ENCODE results near the gene FUT8.
"Not testable (repeated sequence)": the region's sequence is repeated elsewhere in the genome, so short reads cannot be mapped to it uniquely, and the experiment has no call there.

FUT8 gene

DNA sequence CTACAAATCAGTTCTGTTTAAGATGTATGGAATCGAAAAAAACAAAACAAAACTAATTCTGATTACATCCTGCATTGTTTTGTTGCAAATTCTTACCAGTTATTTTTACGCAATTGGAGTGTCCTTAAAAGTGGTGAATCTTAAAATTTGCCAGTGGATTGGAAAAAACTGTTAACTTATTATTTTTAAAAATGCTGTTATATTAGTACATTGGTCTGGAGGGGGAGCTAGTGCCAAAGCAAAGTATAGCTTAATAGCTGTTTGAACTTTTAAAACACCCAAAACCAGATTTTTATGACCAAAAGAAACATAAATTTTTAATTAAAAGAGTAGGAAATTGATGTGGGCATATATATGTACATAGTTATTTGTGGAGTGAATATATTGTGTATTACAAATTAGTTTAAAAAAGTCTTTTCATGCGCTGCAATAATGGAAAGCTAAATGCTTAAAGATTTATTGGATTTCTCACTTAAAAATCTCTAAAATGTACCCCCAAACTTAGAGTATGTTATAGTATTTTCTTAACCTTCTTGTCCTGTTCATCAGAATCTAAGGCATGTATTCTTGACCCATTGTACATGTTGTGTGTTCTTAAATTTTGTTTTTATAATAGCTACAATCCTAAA is 2.5 kb downstream of the FUT8 start:
- in situ Hi-C loops (cut with HindIII; ENCODE audit: low sequenced_read_pairs): no loop called here

DNA sequence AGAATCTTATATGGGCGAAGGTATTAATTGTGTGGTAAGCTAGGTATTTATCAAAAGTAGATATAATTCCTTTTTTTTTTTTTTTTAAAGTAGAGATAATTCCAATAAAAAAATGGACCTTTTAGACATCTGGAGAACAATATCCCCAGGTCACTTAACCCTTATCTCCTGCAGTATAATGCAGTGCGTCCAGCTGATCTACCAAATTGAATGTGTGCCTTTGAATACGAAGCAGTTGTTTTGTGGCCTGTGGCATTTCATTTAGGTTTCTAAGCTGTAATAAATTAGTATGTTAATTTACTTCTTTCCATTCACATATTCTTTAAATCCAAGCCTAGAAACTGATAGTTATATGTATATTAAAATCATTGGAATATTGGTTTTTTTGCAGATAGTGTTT is 3.1 kb downstream of the FUT8 start:
- in situ Hi-C loops (cut with HindIII; ENCODE audit: low sequenced_read_pairs): no loop called here

DNA sequence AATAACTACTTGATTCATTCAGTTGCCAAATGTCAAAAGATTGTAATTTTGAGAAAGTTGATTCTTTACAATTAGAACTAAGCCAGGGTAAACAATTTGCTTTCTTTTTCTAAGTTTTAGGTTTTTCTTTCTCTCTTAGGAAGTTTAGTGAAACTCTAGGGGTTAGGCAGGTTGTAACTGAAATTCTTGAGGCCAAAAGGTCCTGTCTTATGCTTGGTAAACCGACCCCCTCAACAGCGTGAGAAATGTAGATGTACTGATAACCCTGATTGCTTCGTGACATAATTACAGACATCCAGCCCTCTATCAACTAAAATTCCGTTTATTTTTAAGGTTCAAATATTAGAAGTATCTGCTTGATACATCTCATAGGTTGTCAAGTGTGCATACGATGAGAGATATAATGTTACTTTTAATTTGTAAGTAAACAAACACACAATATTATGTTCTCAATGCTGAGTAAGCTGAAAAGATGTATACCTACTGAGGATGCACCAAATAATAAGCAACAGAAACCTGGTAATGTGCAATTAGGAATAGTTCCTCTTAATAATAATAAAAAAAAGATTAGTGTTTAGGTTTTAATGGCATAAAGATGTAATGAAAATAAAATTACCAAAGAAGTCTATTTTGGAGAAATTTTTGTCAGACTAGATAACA is 7.2 kb downstream of the FUT8 start:
- in situ Hi-C loops (cut with HindIII; ENCODE audit: low sequenced_read_pairs): no loop called here

DNA sequence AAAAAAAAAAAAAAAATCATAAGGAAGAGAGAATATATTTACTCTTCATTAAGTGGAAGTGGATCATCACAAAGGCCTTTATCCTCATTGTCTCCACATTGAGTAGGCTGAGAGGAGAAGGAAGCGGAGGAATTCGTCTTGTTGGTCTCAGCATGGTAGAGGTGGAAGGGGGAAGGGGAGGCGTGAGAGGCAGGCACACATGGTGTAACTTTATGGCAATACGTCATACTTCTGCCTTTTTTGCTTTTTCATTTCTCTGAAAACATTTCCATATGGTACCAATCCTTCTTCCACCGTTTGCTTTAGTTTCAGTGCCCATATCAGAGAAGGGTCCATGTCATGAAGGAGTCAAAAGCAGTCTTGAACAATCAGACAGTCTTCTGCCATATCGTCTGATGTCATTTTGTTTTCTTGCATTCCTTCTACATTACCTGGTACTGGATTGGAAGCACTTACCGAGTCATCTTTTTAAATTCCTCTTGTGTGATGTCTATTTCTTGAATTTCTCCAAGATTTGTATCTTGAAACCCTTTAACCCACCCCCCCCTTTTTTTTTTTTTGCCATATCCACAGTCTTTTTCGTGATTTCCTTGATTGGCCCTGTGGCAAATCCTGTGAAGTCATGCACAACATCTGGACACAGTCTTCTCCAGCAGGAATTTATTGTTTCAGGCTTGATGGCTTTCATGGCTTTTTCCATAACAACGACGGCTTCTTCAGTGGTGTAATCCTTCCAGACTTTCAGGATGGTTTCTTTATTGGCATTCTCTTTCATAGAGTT is 8.9 kb downstream of the FUT8 start:
- in situ Hi-C loops (cut with HindIII; ENCODE audit: low sequenced_read_pairs): no loop called here

DNA sequence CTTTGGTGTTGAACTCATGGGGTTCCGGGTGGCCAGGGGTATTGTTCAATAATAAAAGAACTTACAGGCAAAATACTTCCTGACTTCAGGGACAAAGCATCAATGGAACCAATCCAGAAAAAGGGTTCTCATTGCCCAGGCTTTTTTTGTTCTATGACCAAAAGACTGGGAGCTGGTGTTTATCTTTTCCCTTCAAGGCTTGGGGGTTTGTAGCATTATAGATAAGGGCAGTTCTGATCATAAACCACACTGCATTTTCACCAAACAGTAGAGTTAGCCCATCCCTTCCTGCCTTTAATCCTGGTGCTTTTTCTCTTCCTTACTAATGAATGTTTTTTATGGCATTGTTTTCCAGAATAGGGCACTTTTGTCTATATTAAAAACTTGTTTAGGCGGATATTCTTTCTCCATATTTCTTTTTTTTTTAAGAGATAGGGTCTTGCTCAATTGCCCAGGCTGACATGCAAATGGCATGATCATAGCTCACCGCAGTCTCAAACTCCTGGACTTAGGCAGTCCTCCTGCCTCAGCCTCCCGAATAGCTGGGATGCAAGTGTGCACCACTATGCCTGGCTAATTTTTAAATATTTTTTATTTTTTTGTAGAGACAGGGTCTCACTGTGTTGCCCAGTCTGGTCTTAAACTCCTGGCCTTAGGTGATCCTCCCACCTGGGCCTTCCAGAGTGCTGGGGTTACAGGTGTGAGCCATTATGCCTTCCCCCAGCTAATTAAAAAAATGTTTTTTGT is 9.7 kb downstream of the FUT8 start:
- in situ Hi-C loops (cut with HindIII; ENCODE audit: low sequenced_read_pairs): no loop called here

DNA sequence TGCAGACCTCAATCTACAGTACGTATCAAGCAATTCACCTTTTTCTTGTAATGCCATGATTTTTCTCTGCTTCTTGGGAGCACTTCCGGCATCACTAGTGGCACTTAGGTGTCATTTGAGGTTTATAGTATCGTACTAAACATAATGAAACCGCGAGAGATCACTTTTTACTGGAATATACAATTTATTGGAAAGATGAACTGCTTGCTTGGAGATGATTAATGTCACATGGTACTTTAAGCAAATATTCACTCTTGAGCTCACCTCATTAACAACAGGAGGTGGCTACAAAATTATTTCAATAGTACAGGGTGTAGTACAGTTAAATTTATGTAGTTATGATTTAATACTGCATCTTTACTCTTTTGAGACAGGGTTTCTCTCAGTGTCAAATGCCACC is 11.5 kb downstream of the FUT8 start:
- in situ Hi-C loops (cut with HindIII; ENCODE audit: low sequenced_read_pairs): no loop called here

DNA sequence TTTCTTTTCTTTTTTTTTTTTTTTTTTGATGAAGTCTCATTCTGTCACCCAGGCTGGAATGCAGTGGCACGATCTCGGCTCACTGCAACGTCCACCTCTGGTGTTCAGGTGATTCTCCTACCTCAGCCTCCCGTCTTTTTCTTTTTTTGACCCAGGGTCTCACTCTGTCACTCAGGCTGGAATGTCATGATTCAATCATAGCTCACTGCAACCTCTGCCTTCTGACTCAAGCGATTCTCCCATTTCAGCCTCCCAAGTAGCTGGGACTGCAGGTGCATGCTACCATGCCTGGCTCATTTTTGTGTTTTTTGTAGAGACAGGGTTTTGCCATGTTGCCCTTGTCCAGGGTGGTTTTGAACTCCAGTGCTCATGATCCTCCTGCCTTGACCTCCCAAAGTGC is 12.0 kb downstream of the FUT8 start:
- in situ Hi-C loops (cut with HindIII; ENCODE audit: low sequenced_read_pairs): no loop called here

DNA sequence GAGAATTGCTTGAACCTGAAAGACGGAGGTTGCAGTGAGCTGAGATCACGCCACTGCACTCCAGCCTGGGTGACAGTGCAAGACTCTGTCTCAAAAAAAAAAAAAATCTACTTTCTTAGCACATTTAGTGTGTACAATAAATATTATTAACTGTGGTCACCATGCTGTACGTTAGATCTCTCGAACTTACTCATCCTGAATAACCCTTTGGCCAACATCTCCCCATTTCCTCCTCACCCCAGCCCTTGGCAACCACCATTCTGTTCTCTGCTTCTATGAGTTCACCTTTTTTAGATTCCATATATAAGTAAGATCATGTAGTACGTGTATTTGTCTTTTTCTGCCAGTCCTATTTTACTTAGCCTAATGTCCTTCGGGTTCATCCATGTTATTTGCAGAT is 13.4 kb downstream of the FUT8 start:
- in situ Hi-C loops (cut with HindIII; ENCODE audit: low sequenced_read_pairs): no loop called here

DNA sequence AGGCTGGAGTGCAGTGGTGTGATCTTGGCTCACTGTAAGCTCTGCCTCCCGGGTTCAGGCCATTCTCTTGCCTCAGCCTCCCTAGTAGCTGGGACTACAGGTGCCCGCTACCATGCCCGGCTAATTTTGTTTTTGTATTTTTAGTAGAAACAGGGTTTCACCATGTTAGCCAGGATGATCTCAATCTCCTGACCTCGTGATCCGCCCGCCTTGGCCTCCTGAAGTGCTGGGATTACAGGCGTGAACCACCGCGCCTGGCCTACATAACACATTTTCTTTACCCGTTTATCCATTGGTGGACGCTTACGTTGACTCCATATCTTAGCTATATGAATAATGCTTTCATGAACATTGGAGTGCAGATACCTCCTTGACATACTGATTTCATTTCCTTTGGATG is 14.4 kb downstream of the FUT8 start:
- in situ Hi-C loops (cut with HindIII; ENCODE audit: low sequenced_read_pairs): not testable (repeated sequence)

DNA sequence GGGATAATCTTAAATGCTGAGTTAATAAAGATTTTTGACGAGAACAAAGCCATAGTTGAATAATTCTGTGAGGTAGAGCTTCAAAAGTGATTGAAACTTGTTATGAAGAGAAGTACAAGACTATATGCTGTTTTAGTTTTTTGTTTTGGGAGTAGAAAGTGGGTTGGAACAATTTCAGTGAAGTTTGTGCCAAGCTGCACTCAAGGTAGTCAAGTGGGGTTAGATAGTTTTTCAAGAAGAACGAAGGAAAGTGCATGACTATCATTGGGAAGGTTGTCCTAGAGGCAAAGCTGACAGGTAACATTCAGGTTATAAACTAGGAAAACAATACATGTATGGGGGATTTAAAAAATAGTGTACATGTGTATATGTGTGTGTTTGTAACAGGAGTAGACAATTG is 16.2 kb downstream of the FUT8 start:
- in situ Hi-C loops (cut with HindIII; ENCODE audit: low sequenced_read_pairs): no loop called here

DNA sequence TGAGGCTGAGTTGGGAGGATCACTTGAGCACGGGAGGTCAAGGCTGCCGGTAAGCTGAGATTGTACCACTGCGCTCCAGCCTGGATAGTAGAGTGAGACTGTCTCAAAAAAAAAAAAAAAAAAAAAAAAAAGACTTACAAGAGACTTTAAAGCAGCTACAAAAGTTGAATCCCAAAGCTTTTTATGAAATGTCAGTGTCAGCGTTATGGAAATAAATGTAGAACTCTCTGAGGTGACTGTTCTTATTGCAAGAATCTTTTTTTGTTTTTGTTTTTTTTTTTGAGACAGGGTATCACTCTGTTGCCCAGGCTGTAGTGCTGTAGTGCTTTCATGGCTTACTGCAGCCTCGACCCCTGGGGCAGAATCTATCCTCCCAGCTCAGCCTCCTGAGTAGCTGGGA is 17.2 kb downstream of the FUT8 start:
- in situ Hi-C loops (cut with HindIII; ENCODE audit: low sequenced_read_pairs): no loop called here

DNA sequence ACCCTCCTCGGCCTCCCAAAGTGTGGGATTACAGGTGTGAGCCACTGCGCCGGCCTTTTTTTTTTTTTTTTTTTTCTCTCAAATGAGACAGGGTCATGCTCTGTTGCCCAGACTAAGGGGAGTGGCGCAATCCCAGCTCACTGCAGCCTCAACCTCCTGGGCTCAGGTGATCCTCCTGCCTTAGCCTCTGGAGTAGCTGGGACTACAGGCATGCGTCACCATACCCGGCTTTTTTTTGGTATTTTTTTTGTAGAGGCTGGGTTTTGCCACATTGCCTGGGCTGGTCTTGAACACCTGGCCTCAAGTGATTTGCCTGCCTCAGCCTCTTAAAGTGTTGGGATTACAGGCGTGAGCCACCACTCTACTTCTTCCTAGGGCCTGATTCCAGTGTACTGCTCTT is 18.7 kb downstream of the FUT8 start:
- in situ Hi-C loops (cut with HindIII; ENCODE audit: low sequenced_read_pairs): no loop called here

DNA sequence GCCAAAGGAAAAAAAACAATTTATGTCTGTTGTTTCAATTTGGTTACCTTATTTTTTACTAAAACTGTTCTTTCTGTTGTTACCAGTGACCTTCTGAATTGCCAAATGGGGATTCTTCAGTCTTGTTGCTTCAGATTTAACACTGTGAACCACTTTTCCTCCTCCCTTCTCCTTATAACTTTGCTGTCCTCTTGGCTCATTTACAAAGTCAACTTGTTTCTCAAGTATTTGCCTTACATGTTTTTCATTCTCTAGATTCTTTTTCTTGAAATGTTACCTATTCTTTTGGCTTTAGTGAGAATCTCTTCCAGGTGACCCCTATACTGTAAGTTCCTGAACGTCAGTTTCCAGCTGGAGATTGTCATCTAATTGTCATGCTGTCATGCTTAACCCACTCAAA is 19.4 kb downstream of the FUT8 start:
- in situ Hi-C loops (cut with HindIII; ENCODE audit: low sequenced_read_pairs): no loop called here

DNA sequence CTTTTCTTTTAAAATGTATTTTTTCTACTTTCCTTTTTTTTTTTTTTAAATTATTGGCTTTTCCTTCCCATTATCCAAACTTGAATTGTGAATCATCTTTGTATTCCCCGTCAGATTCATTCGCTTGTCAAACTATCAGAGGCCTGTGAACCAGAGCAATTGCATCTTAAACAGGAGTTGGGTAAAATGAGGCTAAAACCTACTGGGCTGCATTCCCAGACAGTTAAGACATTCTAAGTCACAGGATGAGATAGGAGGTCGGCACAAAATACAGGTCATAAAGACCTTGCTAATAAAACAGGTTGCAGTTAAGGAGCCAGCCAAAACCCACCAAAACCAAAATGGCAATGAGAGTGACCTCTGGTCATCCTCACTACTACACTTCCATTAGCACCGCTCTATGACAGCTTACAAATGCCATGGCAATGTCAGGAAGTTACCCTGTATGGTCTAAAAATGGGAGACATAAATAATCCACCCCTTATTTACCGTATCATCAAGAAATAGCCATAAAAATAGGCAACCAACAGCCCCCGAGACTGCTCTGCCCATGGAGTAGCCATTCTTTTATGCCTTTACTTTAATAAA is 19.9 kb downstream of the FUT8 start:
- in situ Hi-C loops (cut with HindIII; ENCODE audit: low sequenced_read_pairs): no loop called here

DNA sequence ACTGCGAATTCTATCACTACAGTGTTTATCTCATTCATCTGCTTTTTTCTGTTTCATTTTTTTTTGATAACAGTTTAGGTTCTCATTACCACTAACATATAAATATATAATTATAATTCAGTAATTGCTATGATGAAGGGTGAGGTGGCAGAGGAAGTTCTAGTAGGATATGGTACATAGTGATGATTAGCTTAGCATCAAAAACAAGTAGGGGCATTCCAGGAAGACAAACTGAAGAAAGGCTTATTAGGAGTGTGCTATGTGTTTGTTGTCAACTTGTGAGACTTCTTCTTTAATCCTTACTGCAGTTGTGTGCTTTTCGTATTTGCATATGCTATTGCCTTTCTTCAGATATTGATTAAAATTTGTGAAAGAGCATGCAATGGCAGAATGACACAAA is 20.6 kb downstream of the FUT8 start:
- in situ Hi-C loops (cut with HindIII; ENCODE audit: low sequenced_read_pairs): no loop called here

DNA sequence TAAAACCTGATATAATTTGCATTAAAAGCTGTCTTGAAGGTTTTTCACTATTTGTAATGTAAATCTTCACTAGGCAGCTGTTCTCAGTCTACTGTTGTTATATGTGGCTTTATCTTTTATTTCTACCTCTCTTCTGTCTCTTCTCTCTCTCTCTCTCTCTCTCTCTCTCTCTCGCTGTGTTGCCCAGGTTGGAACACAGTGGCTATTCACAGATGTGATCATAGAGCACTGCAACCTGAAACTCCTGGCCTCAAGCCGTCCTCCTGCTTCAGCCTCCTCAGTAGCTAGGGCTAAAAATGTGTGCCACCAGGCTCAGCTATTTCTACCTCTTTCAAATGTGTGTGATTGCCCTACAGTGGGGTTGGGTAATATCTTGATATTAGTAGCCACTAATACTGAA is 21.1 kb downstream of the FUT8 start:
- in situ Hi-C loops (cut with HindIII; ENCODE audit: low sequenced_read_pairs): no loop called here

DNA sequence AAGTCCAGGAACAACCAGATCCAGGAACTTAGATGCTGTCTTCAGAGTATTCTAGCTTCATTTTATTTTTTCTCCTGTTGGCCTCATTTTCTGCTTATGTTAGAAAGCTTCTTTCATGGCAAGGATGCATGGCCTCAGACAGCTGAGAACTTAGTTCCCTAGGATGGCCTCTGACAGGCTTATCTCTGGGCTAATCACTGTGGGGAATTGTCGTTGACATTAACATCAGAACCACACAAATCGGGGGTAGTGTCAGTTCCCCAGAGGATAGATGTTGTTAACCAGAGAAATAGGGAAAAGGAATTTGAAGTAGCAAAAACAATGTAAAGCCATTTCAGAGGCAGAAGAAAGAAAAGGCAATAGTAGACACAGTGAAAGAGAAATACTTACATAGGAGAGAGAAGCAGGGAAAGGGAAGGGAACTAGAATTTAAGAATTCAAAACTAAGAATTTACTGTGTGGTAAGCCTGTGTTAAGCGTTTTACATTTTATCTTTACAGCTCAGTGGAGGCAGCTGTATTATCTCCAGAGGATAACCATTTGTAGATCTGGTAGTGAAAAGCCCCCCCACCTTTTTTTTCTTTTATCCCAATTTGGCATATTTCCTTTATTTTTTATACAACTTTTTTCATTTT is 21.8 kb downstream of the FUT8 start:
- in situ Hi-C loops (cut with HindIII; ENCODE audit: low sequenced_read_pairs): no loop called here

DNA sequence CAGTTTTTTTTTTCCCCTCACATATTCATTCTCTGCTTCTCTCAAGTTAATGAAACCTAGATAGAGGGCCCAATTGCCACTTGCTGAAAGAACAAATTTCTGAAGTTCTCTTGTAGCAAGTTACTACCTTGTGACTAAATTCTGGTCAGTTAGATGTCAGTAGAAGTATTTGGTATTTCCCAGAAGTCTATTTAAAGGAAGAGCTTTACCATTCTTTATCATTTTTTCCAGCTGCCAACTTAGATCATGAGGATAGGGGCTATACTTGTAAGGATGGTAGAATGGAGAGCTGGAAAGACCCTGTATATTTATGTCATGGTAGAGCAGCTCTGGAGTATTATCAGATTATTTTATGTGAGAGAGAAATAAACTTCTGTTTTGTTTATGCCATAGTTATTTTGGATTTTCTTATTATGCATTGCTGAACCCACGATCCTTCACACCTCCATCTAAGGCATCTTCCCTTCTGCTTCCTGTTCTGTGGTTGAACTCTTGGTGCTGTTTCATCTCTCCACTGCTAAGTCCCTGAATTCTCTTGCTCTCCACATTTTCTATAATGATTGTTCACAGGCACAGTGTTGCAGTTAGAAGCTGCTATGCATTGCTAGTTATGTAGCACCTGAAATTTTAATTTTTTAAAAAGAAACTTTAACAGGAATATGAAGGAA is 25.9 kb downstream of the FUT8 start:
- in situ Hi-C loops (cut with HindIII; ENCODE audit: low sequenced_read_pairs): no loop called here

DNA sequence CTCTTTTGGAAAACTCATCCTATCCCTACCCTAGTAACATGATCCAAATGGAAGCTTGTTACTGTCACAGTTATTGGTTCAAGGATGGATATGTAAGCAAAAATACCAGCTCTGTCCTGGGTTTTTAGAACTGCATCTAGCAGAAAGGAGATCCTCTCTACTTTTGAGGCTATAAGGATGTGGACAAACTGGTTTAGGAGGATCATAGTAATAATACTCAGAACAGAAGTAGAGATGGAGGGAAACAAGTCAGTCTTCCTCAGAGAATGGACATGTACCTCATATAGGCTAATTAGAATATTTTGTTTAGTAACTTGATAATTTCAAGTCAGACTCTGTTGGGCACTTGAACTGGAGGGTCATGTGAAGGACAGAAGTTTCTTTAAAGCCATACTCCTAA is 26.6 kb downstream of the FUT8 start:
- in situ Hi-C loops (cut with HindIII; ENCODE audit: low sequenced_read_pairs): no loop called here

DNA sequence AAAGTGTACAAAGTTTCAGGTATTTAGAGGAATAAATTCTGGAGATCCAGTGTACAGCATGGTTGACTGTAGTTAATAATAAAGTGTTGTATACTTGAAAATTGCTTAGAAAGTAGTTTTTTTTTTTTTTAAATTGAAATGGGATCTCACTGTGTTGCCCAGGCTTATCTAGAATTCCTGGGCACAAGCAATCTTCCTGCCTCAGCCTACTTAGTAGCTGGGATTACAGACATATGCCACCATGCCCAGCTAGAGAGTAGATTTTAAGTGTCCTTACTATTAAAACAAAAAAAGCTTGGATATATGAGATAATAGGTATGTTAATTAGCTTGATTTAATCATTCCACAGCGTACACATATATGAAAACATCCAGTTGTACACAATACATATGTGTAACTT is 27.7 kb downstream of the FUT8 start:
- in situ Hi-C loops (cut with HindIII; ENCODE audit: low sequenced_read_pairs): no loop called here
